HEK293T (cell line): ENCODE measurements around the gene TMEM156.
"Not testable (repeated sequence)": the region's sequence is repeated elsewhere in the genome, so short reads cannot be mapped to it uniquely, and the experiment has no call there.

Source experiments
- CTCF ChIA-PET: fragments of 350-600 bp; formaldehyde crosslinking; extraction: SDS; loops from one replicate; lab custom pipeline; 2021; ENCODE audit warnings: antibody characterized with exemption, inconsistent platforms; lab: Yijun Ruan, JAX
- POLR2A ChIA-PET: fragments of 350-600 bp; formaldehyde crosslinking; extraction: SDS; loops from one replicate; lab custom pipeline; 2020; ENCODE audit warnings: antibody characterized with exemption, inconsistent platforms; lab: Yijun Ruan, JAX
- DNase-seq: peaks from one replicate; pipeline ENCODE4 v3.0.0; 2012; ENCODE audit warnings: mixed read lengths; ENCODE audit errors: extremely low spot score
- ARNT ChIP-seq: fragments of 450-650 bp; IDR thresholded peaks from 2 replicates; pipeline ENCODE4 v1.6.1; 2017; ENCODE audit warnings: mild to moderate bottlenecking
- BHLHE40 ChIP-seq: fragments of 450-650 bp; IDR thresholded peaks from 2 replicates; pipeline ENCODE4 v1.6.1; 2016; ENCODE audit warnings: mild to moderate bottlenecking, moderate library complexity, borderline replicate concordance
- CTBP1 ChIP-seq: fragments of 450-650 bp; IDR thresholded peaks from 2 replicates; pipeline ENCODE4 v1.6.1; 2016; ENCODE audit warnings: borderline replicate concordance
- ELF4 ChIP-seq: fragments of 450-650 bp; IDR thresholded peaks from 2 replicates; pipeline ENCODE4 v1.6.1; 2017; ENCODE audit warnings: antibody characterized with exemption
- FOXA1 ChIP-seq: fragments of 450-650 bp; IDR thresholded peaks from 2 replicates; pipeline ENCODE4 v1.6.1; 2016; ENCODE audit warnings: mild to moderate bottlenecking
- FOXK2 ChIP-seq: fragments of 450-650 bp; IDR thresholded peaks from 2 replicates; pipeline ENCODE4 v1.6.1; 2016; ENCODE audit warnings: mild to moderate bottlenecking
- FOXM1 ChIP-seq: fragments of 450-650 bp; IDR thresholded peaks from 2 replicates; pipeline ENCODE4 v1.6.1; 2017; ENCODE audit warnings: mild to moderate bottlenecking, borderline replicate concordance
- HDGF ChIP-seq: fragments of 450-650 bp; IDR thresholded peaks from 2 replicates; pipeline ENCODE4 v1.6.1; 2017; ENCODE audit warnings: antibody characterized with exemption, borderline replicate concordance
- L3MBTL2 ChIP-seq: fragments of 450-650 bp; conservative IDR thresholded peaks from 2 replicates; pipeline ENCODE4 v1.6.1; 2016; ENCODE audit warnings: mild to moderate bottlenecking
- LEF1 ChIP-seq: fragments of 450-650 bp; IDR thresholded peaks from 2 replicates; pipeline ENCODE4 v1.6.1; 2017; ENCODE audit warnings: mild to moderate bottlenecking, borderline replicate concordance
- NFRKB ChIP-seq: fragments of 450-650 bp; IDR thresholded peaks from 2 replicates; pipeline ENCODE4 v1.6.1; 2016; ENCODE audit warnings: mild to moderate bottlenecking, moderate library complexity
- PKNOX1 ChIP-seq: fragments of 450-650 bp; IDR thresholded peaks from 2 replicates; pipeline ENCODE4 v1.6.1; 2016
- SP1 ChIP-seq: fragments of 450-650 bp; IDR thresholded peaks from 2 replicates; pipeline ENCODE4 v1.6.1; 2017
- SUZ12 ChIP-seq: fragments of 450-650 bp; IDR thresholded peaks from 2 replicates; pipeline ENCODE4 v1.6.1; 2016; ENCODE audit warnings: mild to moderate bottlenecking
- TARDBP ChIP-seq: fragments of 450-650 bp; IDR thresholded peaks from 2 replicates; pipeline ENCODE4 v1.6.1; 2016
- ZNF384 ChIP-seq: fragments of 450-650 bp; IDR thresholded peaks from 2 replicates; pipeline ENCODE4 v1.6.1; 2016

The TMEM156 gene

GRCh38 chr4:39043058-39043860, 11.1 kb upstream of the TMEM156 start:
- TF ChIP-seq FOXA1: no peak
- TF ChIP-seq CTBP1: no peak
- no peak; the same call in 1 of the 2 replicates for TF ChIP-seq L3MBTL2
- TF ChIP-seq SUZ12: no peak
- TF ChIP-seq TARDBP: no peak
- TF ChIP-seq ELF4: no peak
- TF ChIP-seq HDGF: no peak
- no peak for TF ChIP-seq FOXM1
- TF ChIP-seq FOXK2: no peak
- no peak for TF ChIP-seq ARNT
- TF ChIP-seq BHLHE40: no peak
- TF ChIP-seq LEF1: no peak
- no peak for TF ChIP-seq PKNOX1
- no peak for TF ChIP-seq NFRKB
- no peak for TF ChIP-seq SP1
- no peak for TF ChIP-seq ZNF384
- POLR2A ChIA-PET: interaction anchor here (0.6 to 1.7 kb wide), 4 partner anchors 11 to 58 kb away, joined by 3 to 10 read pairs (median 3); no protein-coding TSS in a partner anchor
- CTCF ChIA-PET: no interaction called here
- no peak for DNase-seq

GRCh38 chr4:39042366-39042765, 10.2 kb upstream of the TMEM156 start:
- ChIA-PET POLR2A (no interaction called here), CTCF (interaction anchor here (1.0 kb wide), 1 partner anchor 11 kb away, joined by 3 read pairs; no protein-coding TSS in a partner anchor)
- no peak for DNase-seq
- TF ChIP-seq SP1: no peak
- no peak for TF ChIP-seq ARNT
- TF ChIP-seq BHLHE40: no peak
- no peak for TF ChIP-seq FOXA1
- TF ChIP-seq NFRKB: no peak
- no peak for TF ChIP-seq ELF4
- no peak for TF ChIP-seq LEF1
- no peak for TF ChIP-seq FOXK2
- no peak for TF ChIP-seq L3MBTL2
- TF ChIP-seq PKNOX1: no peak
- no peak for TF ChIP-seq CTBP1
- no peak for TF ChIP-seq HDGF
- no peak for TF ChIP-seq ZNF384
- no peak for TF ChIP-seq SUZ12
- TF ChIP-seq FOXM1: no peak
- no peak for TF ChIP-seq TARDBP

GRCh38 chr4:39039108-39039507, 6.9 kb upstream of the TMEM156 start:
- POLR2A ChIA-PET: no interaction called here
- TF ChIP-seq FOXM1 (no peak), SUZ12 (no peak), CTBP1 (no peak), SP1 (no peak), FOXK2 (no peak), FOXA1 (no peak), LEF1 (no peak), PKNOX1 (no peak), L3MBTL2 (no peak), HDGF (no peak), ARNT (no peak), NFRKB (no peak)
- no peak for DNase-seq
- CTCF ChIA-PET: no interaction called here

GRCh38 chr4:39037941-39038340, 5.7 kb upstream of the TMEM156 start:
- TF ChIP-seq CTBP1 (no peak), SUZ12 (no peak), FOXM1 (no peak)
- DNase-seq: no peak
- POLR2A ChIA-PET: no interaction called here
- CTCF ChIA-PET: no interaction called here

- POLR2A ChIA-PET: no interaction called here
- CTCF ChIA-PET: no interaction called here
- no peak for DNase-seq
- no peak for TF ChIP-seq FOXM1
- TF ChIP-seq CTBP1: no peak
- TF ChIP-seq BHLHE40: no peak
- no peak for TF ChIP-seq SUZ12
- TF ChIP-seq ZNF384: no peak
- no peak for TF ChIP-seq ELF4
- TF ChIP-seq FOXA1: no peak
- no peak for TF ChIP-seq HDGF
- TF ChIP-seq TARDBP: no peak
- TF ChIP-seq L3MBTL2: no peak
- no peak for TF ChIP-seq FOXK2
- no peak for TF ChIP-seq PKNOX1
- TF ChIP-seq SP1: no peak
- TF ChIP-seq ARNT: no peak
- TF ChIP-seq LEF1: no peak
- no peak for TF ChIP-seq NFRKB
Observed at GRCh38 chr4:39037491-39037825, 5.2 kb upstream of the TMEM156 start.

- POLR2A ChIA-PET: no interaction called here
- no peak for DNase-seq
- no peak for TF ChIP-seq ELF4
- no peak for TF ChIP-seq ZNF384
- TF ChIP-seq LEF1: no peak
- no peak for TF ChIP-seq NFRKB
- TF ChIP-seq PKNOX1: no peak
- TF ChIP-seq FOXA1: no peak
- CTCF ChIA-PET: no interaction called here
Observed at GRCh38 chr4:39036172-39036571, 4.0 kb upstream of the TMEM156 start.

GRCh38 chr4:39031590-39032020, 604 bp downstream of the TMEM156 start:
- CTCF ChIA-PET, DNase-seq, POLR2A ChIA-PET: not testable (repeated sequence)
